RWPE1 (cell line): Measurements from ENCODE around the gene FRZB.

Source experiments
- CTCF ChIA-PET: fragments of 350-600 bp; sonication (Branson Sonifier 250); formaldehyde crosslinking; extraction: SDS; loops from one replicate; lab custom pipeline; 2021; lab: Yijun Ruan, JAX
- POLR2A ChIA-PET: fragments of 400-600 bp; formaldehyde crosslinking; extraction: SDS; loops from one replicate; lab custom pipeline; 2020; ENCODE audit warnings: antibody characterized with exemption; ENCODE audit not compliant: low non-redundant PET; lab: Yijun Ruan, JAX
- DNase-seq: peaks from one replicate; pipeline ENCODE4 v3.0.0; 2012; ENCODE audit warnings: low spot score
- H3K27ac ChIP-seq: fragments of 450-650 bp; 2 replicates; pipeline ENCODE4 v1.5.1; 2017
- CTCF ChIP-seq: fragments of 450-650 bp; conservative IDR thresholded peaks from 2 replicates; pipeline ENCODE4 v1.5.1; 2017; ENCODE audit warnings: low read depth, mild to moderate bottlenecking

FRZB gene

GRCh38 chr2:182818925-182819324 lies 47.5 kb downstream of the FRZB start:
- CTCF ChIA-PET: interaction anchor here (0.6 kb wide), 1 partner anchor 151 kb away, joined by 3 read pairs; no protein-coding TSS in a partner anchor

DNA sequence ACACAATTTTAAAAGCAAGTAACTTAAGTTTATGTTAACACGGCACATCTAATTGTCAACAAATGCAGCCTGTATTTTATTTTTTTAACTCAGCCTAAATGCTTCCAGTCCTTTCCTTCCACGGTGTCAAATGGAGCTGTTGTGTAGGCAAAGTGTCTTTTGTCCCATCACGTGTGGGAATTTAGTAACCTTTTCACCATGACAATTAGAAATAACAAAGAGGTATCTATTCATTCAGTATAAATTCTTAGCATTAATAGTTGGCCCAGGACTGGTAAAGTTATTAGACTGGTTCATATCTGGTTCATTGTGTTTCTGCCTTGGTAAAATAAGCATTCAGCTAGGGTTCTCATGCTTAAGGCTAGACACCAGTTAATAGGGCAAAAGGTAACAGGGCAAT lies 47.9 kb downstream of the FRZB start:
- no peak for TF ChIP-seq CTCF
- POLR2A ChIA-PET: no interaction called here
- CTCF ChIA-PET: no interaction called here
- no peak overlapping the region for H3K27ac ChIP-seq
- no peak for DNase-seq

More at GRCh38 chr2:182818925-182819324, 47.5 kb downstream of the FRZB start:
- POLR2A ChIA-PET: no interaction called here
- H3K27ac ChIP-seq: no peak overlapping the region
- no peak for TF ChIP-seq CTCF
- DNase-seq: no peak

- no peak overlapping the region for H3K27ac ChIP-seq
- no peak for TF ChIP-seq CTCF
- ChIA-PET POLR2A (no interaction called here), CTCF (no interaction called here)
- no peak for DNase-seq
These were observed 48.9 kb downstream of the FRZB start for GRCh38 chr2:182817558-182817957.

DNA sequence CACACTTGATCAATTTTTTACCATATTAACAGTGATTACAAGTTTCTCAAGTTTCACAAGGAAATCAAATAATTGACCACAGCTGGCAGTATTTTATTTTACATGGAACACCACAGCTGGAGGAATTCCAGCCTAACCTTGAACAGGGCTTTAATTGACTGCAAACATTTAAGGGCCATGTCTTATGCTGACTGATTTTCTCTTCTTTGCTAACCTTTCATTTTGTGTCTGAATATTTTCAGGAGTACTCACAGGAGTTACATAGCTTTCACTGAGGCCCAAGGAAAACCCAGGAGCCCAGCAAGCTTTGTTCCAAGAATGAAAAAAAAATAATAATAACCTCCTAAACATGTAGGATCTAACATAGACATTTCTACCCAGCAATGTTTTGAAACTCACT lies 49.6 kb downstream of the FRZB start:
- no peak overlapping the region for H3K27ac ChIP-seq
- TF ChIP-seq CTCF: no peak
- ChIA-PET CTCF (no interaction called here), POLR2A (no interaction called here)
- DNase-seq: no peak

DNA sequence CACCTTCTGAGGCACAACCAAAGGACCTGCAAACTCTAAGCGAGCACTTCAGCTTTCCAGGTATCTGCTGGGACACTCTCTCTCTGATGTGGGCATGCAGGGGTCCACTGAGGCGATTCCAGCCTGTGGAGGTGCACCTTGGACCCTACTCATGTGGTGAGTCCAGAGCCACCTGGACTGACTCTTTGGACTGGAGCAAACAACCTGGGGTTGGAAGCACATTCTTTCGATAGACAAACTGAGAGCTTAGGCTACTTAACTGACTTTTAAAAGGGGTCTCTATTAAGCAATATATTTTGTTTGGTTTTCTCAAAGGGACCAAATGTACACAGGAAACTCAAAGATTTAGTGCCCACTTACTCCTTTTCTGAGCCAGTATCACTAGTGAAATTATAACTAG lies 51.6 kb downstream of the FRZB start:
- TF ChIP-seq CTCF: no peak
- ChIA-PET POLR2A (no interaction called here), CTCF (no interaction called here)
- no peak overlapping the region for H3K27ac ChIP-seq
- no peak for DNase-seq

DNA sequence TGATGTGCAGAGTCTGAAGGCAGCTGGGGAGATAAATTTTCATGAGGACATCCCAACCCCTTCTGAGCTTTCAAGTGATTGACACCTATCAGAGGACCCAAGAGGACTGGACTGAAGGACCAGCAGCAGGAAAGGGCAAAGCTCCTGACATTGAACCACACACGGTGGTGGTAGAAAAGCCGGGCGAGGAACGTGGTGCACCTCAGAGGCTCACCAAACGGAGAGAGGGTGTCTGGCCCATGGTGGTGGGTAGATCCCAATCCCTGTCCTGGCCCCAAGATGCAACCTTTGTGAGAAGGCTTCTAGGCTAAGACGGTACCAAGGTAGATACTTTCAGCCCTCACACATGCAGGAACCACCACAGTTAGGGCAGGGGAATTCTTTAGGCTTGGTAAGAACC lies 52.1 kb downstream of the FRZB start:
- no peak for TF ChIP-seq CTCF
- H3K27ac ChIP-seq: no peak overlapping the region
- ChIA-PET POLR2A (no interaction called here), CTCF (no interaction called here)
- DNase-seq: no peak

GRCh38 chr2:182810087-182810486 lies 56.4 kb downstream of the FRZB start:
- no peak overlapping the region for H3K27ac ChIP-seq
- CTCF ChIA-PET: interaction anchor here (0.6 kb wide), 1 partner anchor 172 kb away, joined by 4 read pairs; no protein-coding TSS in a partner anchor
- TF ChIP-seq CTCF: no peak
- POLR2A ChIA-PET: no interaction called here
- no peak for DNase-seq
